SK-N-SH (cell line): ENCODE measurements around the gene ZBTB26. TPM values are rescaled to one million over a fixed set of nuclear protein-coding genes. Genes with fewer than 3 reads are reported as not detected.

Experiments used
- CTCF ChIA-PET: fragments of 300-600, 350-600 bp; formaldehyde crosslinking; extraction: SDS; loops from one replicate; lab custom pipeline; 2021; lab: Yijun Ruan, JAX
- POLR2A ChIA-PET: fragments of 350-600 bp; sonication (Branson Sonifier 250); formaldehyde crosslinking; extraction: SDS; loops from one replicate; lab custom pipeline; 2020; ENCODE audit warnings: antibody characterized with exemption, inconsistent platforms; lab: Yijun Ruan, JAX
- DNase-seq: peaks from one replicate; pipeline ENCODE4 v3.0.0; 2012
- H2AFZ ChIP-seq: fragments of 200-600 bp; sonication (generic); 2 replicates; pipeline ENCODE4 v1.8.1; 2016; ENCODE audit warnings: antibody characterized with exemption, mild to moderate bottlenecking, low read depth
- H3F3A ChIP-seq: fragments of 200-600 bp; sonication (generic); replicated peaks from 2 replicates; pipeline ENCODE3; 2016; ENCODE audit warnings: antibody characterized with exemption, mild to moderate bottlenecking; ENCODE audit not compliant: insufficient read depth
- H3K27ac ChIP-seq, 2 experiments: fragments of 200-500 bp in 1 of 2; fragments of 200-600 bp in 1 of 2; sonication (Bioruptor generic) in 1 of 2; sonication (generic), shearing (Covaris generic) in 1 of 2; 2 replicates each; pipeline versions ENCODE4 v1.5.1 to v1.6.1; 2014 to 2016; ENCODE audit warnings: low read depth in 2 of 2, inconsistent platforms in 1 of 2, low read length in 1 of 2, mild to moderate bottlenecking in 1 of 2, mixed read lengths in 1 of 2
- H3K27me3 ChIP-seq: fragments of 200-600 bp; sonication (generic), shearing (Covaris generic); 2 replicates; pipeline ENCODE4 v1.6.1; 2016; ENCODE audit warnings: mixed run types; ENCODE audit not compliant: insufficient read depth
- H3K36me3 ChIP-seq, 2 experiments: fragments of 200-500 bp in 1 of 2; fragments of 200-600 bp in 1 of 2; sonication (Bioruptor generic) in 1 of 2; sonication (generic) in 1 of 2; replicated peaks in 1 of 2; 2 replicates each; pipeline versions ENCODE3 to v1.5.1; 2014 to 2016; ENCODE audit warnings: low read length in 1 of 2, mild to moderate bottlenecking in 1 of 2; ENCODE audit not compliant: insufficient read depth in 2 of 2, control insufficient read depth in 1 of 2
- H3K4me1 ChIP-seq, 2 experiments: fragments of 200-500 bp in 1 of 2; fragments of 200-600 bp in 1 of 2; sonication (Bioruptor generic) in 1 of 2; sonication (generic), shearing (Covaris generic) in 1 of 2; 2 replicates each; pipeline versions ENCODE4 v1.5.1 to v1.6.1; 2014 to 2016; ENCODE audit warnings: low read depth in 1 of 2, low read length in 1 of 2, mixed run types in 1 of 2; ENCODE audit not compliant: insufficient read depth in 2 of 2, control insufficient read depth in 1 of 2
- H3K4me2 ChIP-seq: fragments of 200-600 bp; sonication (generic), shearing (Covaris generic); 2 replicates; pipeline ENCODE4 v1.6.1; 2017; ENCODE audit warnings: mixed run types
- H3K4me3 ChIP-seq, 2 experiments: fragments of 200-500 bp in 1 of 2; fragments of 200-600 bp in 1 of 2; sonication (Bioruptor generic) in 1 of 2; sonication (generic), shearing (Covaris generic) in 1 of 2; 2 replicates each; pipeline versions ENCODE4 v1.5.1 to v1.8.1; 2014 to 2016; ENCODE audit warnings: low read depth in 2 of 2, inconsistent platforms in 1 of 2, low read length in 1 of 2, mild to moderate bottlenecking in 1 of 2, mixed read lengths in 1 of 2, moderate library complexity in 1 of 2
- H3K79me2 ChIP-seq: fragments of 200-600 bp; sonication (generic); 2 replicates; pipeline ENCODE4 v1.8.1; 2017; ENCODE audit warnings: mild to moderate bottlenecking; ENCODE audit not compliant: insufficient read depth
- H3K9ac ChIP-seq: fragments of 200-600 bp; sonication (generic); 2 replicates; pipeline ENCODE4 v1.6.1; 2017; ENCODE audit warnings: mixed run types
- H3K9me2 ChIP-seq: fragments of 200-600 bp; sonication (generic); 2 replicates; pipeline ENCODE4 v1.6.1; 2017; ENCODE audit warnings: mixed run types
- H3K9me3 ChIP-seq: fragments of 200-600 bp; sonication (generic); 2 replicates; pipeline ENCODE4 v1.6.1; 2017; ENCODE audit warnings: mixed run types, mild to moderate bottlenecking, moderate library complexity
- H4K20me1 ChIP-seq: fragments of 200-600 bp; sonication (generic); 2 replicates; pipeline ENCODE4 v1.6.1; 2017; ENCODE audit warnings: mild to moderate bottlenecking, mixed run types; ENCODE audit not compliant: insufficient read depth
- CHD2 ChIP-seq: fragments of 150-350 bp; IDR thresholded peaks from 2 replicates; pipeline ENCODE4 v1.6.1; 2018; ENCODE audit warnings: low read length; ENCODE audit not compliant: partially characterized antibody
- ELF1 ChIP-seq: IDR thresholded peaks from 2 replicates; pipeline ENCODE4 v1.4.0; 2012
- EZH2phosphoT487 ChIP-seq: fragments of 200-600 bp; sonication (generic); IDR thresholded peaks from 2 replicates; pipeline ENCODE4 v1.6.1; 2017; ENCODE audit warnings: low read depth, mixed run types, mild to moderate bottlenecking, antibody characterized with exemption, moderate library complexity, borderline replicate concordance
- FOXM1 ChIP-seq: IDR thresholded peaks from 2 replicates; pipeline ENCODE4 v1.4.0; 2012; ENCODE audit warnings: low read depth, mild to moderate bottlenecking
- JUND ChIP-seq: IDR thresholded peaks from 2 replicates; pipeline ENCODE4 v1.4.0; 2012
- NRF1 ChIP-seq: IDR thresholded peaks from 2 replicates; pipeline ENCODE4 v1.6.1; 2012; ENCODE audit warnings: low read depth, mild to moderate bottlenecking, low read length
- RCOR1 ChIP-seq: fragments of 150-350 bp; IDR thresholded peaks from 2 replicates; pipeline ENCODE4 v1.6.1; 2017; ENCODE audit warnings: antibody characterized with exemption, low read length
- TCF12 ChIP-seq: IDR thresholded peaks from 2 replicates; pipeline ENCODE4 v1.4.0; 2012
- TEAD4 ChIP-seq: IDR thresholded peaks from 2 replicates; pipeline ENCODE4 v1.4.0; 2012; ENCODE audit warnings: mild to moderate bottlenecking, borderline replicate concordance; ENCODE audit not compliant: insufficient read depth
- USF1 ChIP-seq: IDR thresholded peaks from 2 replicates; pipeline ENCODE4 v1.4.0; 2012; ENCODE audit warnings: low read depth, borderline replicate concordance
- WGBS: methylation state at CpG from one replicate; pipeline ENCODE4 v1.1.6; 2017; ENCODE audit warnings: low lambda C conversion rate; 5-methylcytosine and 5-hydroxymethylcytosine counted together
- polyA plus RNA-seq, 3 experiments: library from polyadenylated mRNA; depleted of rRNA; stranded (reverse); fragments of >200 nt; gene quantifications; 2 replicates each; pipeline ENCODE4 v1.2.3, GENCODE V29; 2012
- TF ChIP-seq, protein P1 (sequence below): IDR thresholded peaks from 2 replicates; pipeline ENCODE4 v1.6.1; 2012; ENCODE audit warnings: mild to moderate bottlenecking, low read depth, low read length, moderate library complexity
- TF ChIP-seq, protein P2 (sequence below): IDR thresholded peaks from 2 replicates; pipeline ENCODE4 v1.4.0; 2012; ENCODE audit warnings: low read depth

The ZBTB26 gene
- polyA plus RNA-seq, 1 of the 3 experiments (the other 2 are of a cell fraction), result 3.9 TPM

DNA sequence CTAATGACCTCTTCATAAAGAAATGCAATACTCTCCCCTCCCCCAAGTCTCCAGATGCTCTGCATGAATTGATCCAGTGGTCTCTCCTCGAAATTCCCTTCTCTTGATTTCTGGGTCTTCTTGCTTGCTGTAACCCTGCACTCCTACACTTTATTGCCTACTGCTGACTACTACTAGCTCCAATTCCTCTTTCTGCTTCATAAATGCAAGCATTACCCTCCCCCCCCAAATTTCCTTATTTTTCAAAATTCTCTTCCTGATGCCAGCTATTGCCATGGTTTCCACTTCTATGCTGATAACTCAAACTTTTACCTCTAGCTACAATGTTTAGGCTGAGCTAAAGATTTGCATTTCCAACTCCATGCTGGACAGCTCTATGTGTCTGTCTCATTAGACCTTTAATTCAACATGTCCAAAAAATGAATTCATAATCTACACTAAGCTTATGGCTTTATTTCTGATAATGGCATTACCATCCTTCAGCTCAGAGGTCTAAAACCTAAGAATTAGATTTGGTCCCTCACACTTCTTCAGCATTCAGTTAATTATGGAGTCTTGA lies 1.4 kb downstream of the ZBTB26 start:
- Histone ChIP-seq H3K27ac (no peak overlapping the region), H3K9me3 (no peaks in the 10 kb centered on the region), H3K36me3 (peaks cover 5 to 6% of the 10 kb centered on the region in 2 experiments), H3K4me2 (peak overlapping the region; percentile 76), H3K4me1 (peaks cover 0 to 9% of the 10 kb centered on the region in 2 experiments; a peak in 2 of 4 replicates), H3K27me3 (no peaks in the 10 kb centered on the region), H3K79me2 (peaks cover 92% of the 10 kb centered on the region), H3K9me2 (no peaks in the 10 kb centered on the region), H3K4me3 (peak overlapping the region; percentile 84), H3K9ac (peak overlapping the region; percentile 92; the same call in 1 of the 2 replicates), H3F3A (peaks cover 8% of the 10 kb centered on the region), H4K20me1 (no peaks in the 10 kb centered on the region), H2AFZ (no peak overlapping the region)
- no peak for DNase-seq
- TF ChIP-seq, protein P1, sequence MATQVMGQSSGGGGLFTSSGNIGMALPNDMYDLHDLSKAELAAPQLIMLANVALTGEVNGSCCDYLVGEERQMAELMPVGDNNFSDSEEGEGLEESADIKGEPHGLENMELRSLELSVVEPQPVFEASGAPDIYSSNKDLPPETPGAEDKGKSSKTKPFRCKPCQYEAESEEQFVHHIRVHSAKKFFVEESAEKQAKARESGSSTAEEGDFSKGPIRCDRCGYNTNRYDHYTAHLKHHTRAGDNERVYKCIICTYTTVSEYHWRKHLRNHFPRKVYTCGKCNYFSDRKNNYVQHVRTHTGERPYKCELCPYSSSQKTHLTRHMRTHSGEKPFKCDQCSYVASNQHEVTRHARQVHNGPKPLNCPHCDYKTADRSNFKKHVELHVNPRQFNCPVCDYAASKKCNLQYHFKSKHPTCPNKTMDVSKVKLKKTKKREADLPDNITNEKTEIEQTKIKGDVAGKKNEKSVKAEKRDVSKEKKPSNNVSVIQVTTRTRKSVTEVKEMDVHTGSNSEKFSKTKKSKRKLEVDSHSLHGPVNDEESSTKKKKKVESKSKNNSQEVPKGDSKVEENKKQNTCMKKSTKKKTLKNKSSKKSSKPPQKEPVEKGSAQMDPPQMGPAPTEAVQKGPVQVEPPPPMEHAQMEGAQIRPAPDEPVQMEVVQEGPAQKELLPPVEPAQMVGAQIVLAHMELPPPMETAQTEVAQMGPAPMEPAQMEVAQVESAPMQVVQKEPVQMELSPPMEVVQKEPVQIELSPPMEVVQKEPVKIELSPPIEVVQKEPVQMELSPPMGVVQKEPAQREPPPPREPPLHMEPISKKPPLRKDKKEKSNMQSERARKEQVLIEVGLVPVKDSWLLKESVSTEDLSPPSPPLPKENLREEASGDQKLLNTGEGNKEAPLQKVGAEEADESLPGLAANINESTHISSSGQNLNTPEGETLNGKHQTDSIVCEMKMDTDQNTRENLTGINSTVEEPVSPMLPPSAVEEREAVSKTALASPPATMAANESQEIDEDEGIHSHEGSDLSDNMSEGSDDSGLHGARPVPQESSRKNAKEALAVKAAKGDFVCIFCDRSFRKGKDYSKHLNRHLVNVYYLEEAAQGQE, result peak; percentile 59; the same call in 1 of the 2 replicates
- TF ChIP-seq JUND, result no peak
- ChIA-PET POLR2A (interaction anchor here (2.8 to 4.1 kb wide), 2 partner anchors 11 to 17 kb away, joined by 18 to 30 read pairs; partner anchors contain the start of genes RABGAP1 and ZBTB6), CTCF (interaction anchor here (0.8 to 1.3 kb wide), 5 partner anchors 8 to 805 kb away, joined by 3 to 5 read pairs (median 3); partner anchors contain the start of gene ZBTB6)
- 80% methylated on average over 1 of the region's 1 CpG for WGBS

- CTCF ChIA-PET, result interaction anchor here (1.0 kb wide), 1 partner anchor 67 kb away, joined by 3 read pairs; no protein-coding TSS in a partner anchor
Measured at GRCh38 chr9:122923947-122924346, 7.4 kb downstream of the ZBTB26 start.

More at GRCh38 chr9:122923947-122924346, 7.4 kb downstream of the ZBTB26 start:
- POLR2A ChIA-PET, result no interaction called here
- Histone ChIP-seq H3K4me1 (no peaks in the 10 kb centered on the region), H3K36me3 (peaks cover 10 to 26% of the 10 kb centered on the region in 2 experiments), H3F3A (no peaks in the 10 kb centered on the region), H3K4me3 (no peak overlapping the region), H2AFZ (no peak overlapping the region), H4K20me1 (no peaks in the 10 kb centered on the region), H3K27ac (no peak overlapping the region), H3K9me2 (no peaks in the 10 kb centered on the region), H3K4me2 (no peak overlapping the region), H3K79me2 (peaks cover 78% of the 10 kb centered on the region), H3K27me3 (no peaks in the 10 kb centered on the region), H3K9me3 (no peaks in the 10 kb centered on the region), H3K9ac (no peak overlapping the region)
- 98% methylated on average over 3 of the region's 3 CpGs for WGBS
- DNase-seq, result no peak
- TF ChIP-seq CHD2 (no peak), TCF12 (no peak), ELF1 (no peak), TEAD4 (no peak), NRF1 (no peak), EZH2phosphoT487 (no peak), FOXM1 (no peak), USF1 (no peak), RCOR1 (no peak)
- TF ChIP-seq, protein P2, sequence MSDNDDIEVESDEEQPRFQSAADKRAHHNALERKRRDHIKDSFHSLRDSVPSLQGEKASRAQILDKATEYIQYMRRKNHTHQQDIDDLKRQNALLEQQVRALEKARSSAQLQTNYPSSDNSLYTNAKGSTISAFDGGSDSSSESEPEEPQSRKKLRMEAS, result no peak
